HUES6 (cell line): ENCODE results near the gene EIF4EBP2.

Experiments used
- H3K27ac ChIP-seq: 2 replicates; pipeline ENCODE4 v1.7.0; 2013; ENCODE audit warnings: low read depth, mild to moderate bottlenecking, low read length, inconsistent platforms
- H3K27me3 ChIP-seq: 2 replicates; pipeline ENCODE4 v1.6.1; 2013; ENCODE audit warnings: low read length; ENCODE audit not compliant: control insufficient read depth, insufficient read depth
- H3K36me3 ChIP-seq: 2 replicates; pipeline ENCODE4 v1.6.1; 2013; ENCODE audit warnings: low read length; ENCODE audit not compliant: control insufficient read depth, insufficient read depth
- H3K4me1 ChIP-seq: 2 replicates; pipeline ENCODE4 v1.6.1; 2013; ENCODE audit warnings: low read length; ENCODE audit not compliant: control insufficient read depth, insufficient read depth
- H3K4me3 ChIP-seq: 2 replicates; pipeline ENCODE4 v1.5.1; 2013; ENCODE audit warnings: low read depth, low read length
- H3K9ac ChIP-seq: one replicate; pipeline ENCODE4 v1.6.1; 2013; ENCODE audit warnings: mild to moderate bottlenecking, low read length
- H3K9me3 ChIP-seq: 2 replicates; pipeline ENCODE4 v1.6.1; 2013; ENCODE audit warnings: low read depth, low read length; ENCODE audit not compliant: control insufficient read depth, insufficient read depth

Gene EIF4EBP2

GRCh38 chr10:70404036-70404786 lies at the start of gene EIF4EBP2:
EIF4EBP2 (plus strand) TSS chr10:70404145; CDS start chr10:70404402, 257 bp downstream.
- Histone ChIP-seq H3K9ac (peak within 1 kb of the TSS; percentile 91), H3K9me3 (peaks cover 10% of the 10 kb centered on the region; the same call in 1 of the 2 replicates), H3K27me3 (no peaks in the 10 kb centered on the region), H3K36me3 (peaks cover 17% of the 10 kb centered on the region), H3K27ac (peak within 1 kb of the TSS; percentile 86; the same call in 1 of the 2 replicates), H3K4me1 (peaks cover 17% of the 10 kb centered on the region), H3K4me3 (peak within 1 kb of the TSS; percentile 81)

- Histone ChIP-seq H3K9ac (no peak overlapping the region), H3K36me3 (no peaks in the 10 kb centered on the region), H3K9me3 (no peaks in the 10 kb centered on the region), H3K4me1 (peaks cover 2% of the 10 kb centered on the region; the same call in 1 of the 2 replicates), H3K27me3 (no peaks in the 10 kb centered on the region), H3K4me3 (no peak overlapping the region), H3K27ac (no peak overlapping the region)
Measured at GRCh38 chr10:70354556-70354955, 49.4 kb upstream of the EIF4EBP2 start.

GRCh38 chr10:70355051-70356021 lies 48.6 kb upstream of the EIF4EBP2 start:
- Histone ChIP-seq H3K27ac (no peak overlapping the region), H3K9ac (no peak overlapping the region), H3K36me3 (no peaks in the 10 kb centered on the region), H3K27me3 (no peaks in the 10 kb centered on the region), H3K9me3 (no peaks in the 10 kb centered on the region), H3K4me3 (no peak overlapping the region), H3K4me1 (peaks cover 2% of the 10 kb centered on the region; the same call in 1 of the 2 replicates)

GRCh38 chr10:70357565-70357964 lies 46.4 kb upstream of the EIF4EBP2 start:
- H3K4me1 ChIP-seq, result peaks cover 2% of the 10 kb centered on the region; the same call in 1 of the 2 replicates
- H3K9me3 ChIP-seq, result no peaks in the 10 kb centered on the region
- no peak overlapping the region for H3K4me3 ChIP-seq
- H3K27ac ChIP-seq, result no peak overlapping the region
- no peaks in the 10 kb centered on the region for H3K27me3 ChIP-seq
- no peak overlapping the region for H3K9ac ChIP-seq
- H3K36me3 ChIP-seq, result no peaks in the 10 kb centered on the region

- Histone ChIP-seq H3K27me3 (no peaks in the 10 kb centered on the region), H3K27ac (no peak overlapping the region), H3K9me3 (no peaks in the 10 kb centered on the region), H3K4me3 (no peak overlapping the region), H3K36me3 (no peaks in the 10 kb centered on the region), H3K4me1 (peaks cover 2% of the 10 kb centered on the region; the same call in 1 of the 2 replicates), H3K9ac (no peak overlapping the region)
Measured at GRCh38 chr10:70358446-70358845, 45.5 kb upstream of the EIF4EBP2 start.

GRCh38 chr10:70359017-70359550 lies 44.9 kb upstream of the EIF4EBP2 start:
- no peak overlapping the region for H3K4me3 ChIP-seq
- H3K4me1 ChIP-seq, result peaks cover 6% of the 10 kb centered on the region
- H3K9ac ChIP-seq, result no peak overlapping the region
- H3K9me3 ChIP-seq, result no peaks in the 10 kb centered on the region
- no peak overlapping the region for H3K27ac ChIP-seq
- H3K27me3 ChIP-seq, result no peaks in the 10 kb centered on the region
- H3K36me3 ChIP-seq, result no peaks in the 10 kb centered on the region

GRCh38 chr10:70360215-70360614 lies 43.7 kb upstream of the EIF4EBP2 start:
- Histone ChIP-seq H3K36me3 (no peaks in the 10 kb centered on the region), H3K27me3 (no peaks in the 10 kb centered on the region)

GRCh38 chr10:70362328-70362727 lies 41.6 kb upstream of the EIF4EBP2 start:
- no peaks in the 10 kb centered on the region for H3K9me3 ChIP-seq
- H3K36me3 ChIP-seq, result no peaks in the 10 kb centered on the region
- H3K27me3 ChIP-seq, result no peaks in the 10 kb centered on the region
- H3K4me1 ChIP-seq, result peaks cover 10% of the 10 kb centered on the region
- H3K27ac ChIP-seq, result no peak overlapping the region
- no peak overlapping the region for H3K4me3 ChIP-seq
- no peak overlapping the region for H3K9ac ChIP-seq

More at GRCh38 chr10:70360215-70360614, 43.7 kb upstream of the EIF4EBP2 start:
- H3K4me1 ChIP-seq, result peaks cover 12% of the 10 kb centered on the region
- H3K9ac ChIP-seq, result no peak overlapping the region
- no peaks in the 10 kb centered on the region for H3K9me3 ChIP-seq
- no peak overlapping the region for H3K4me3 ChIP-seq
- no peak overlapping the region for H3K27ac ChIP-seq

GRCh38 chr10:70363292-70363691 lies 40.7 kb upstream of the EIF4EBP2 start:
- peaks cover 10% of the 10 kb centered on the region for H3K4me1 ChIP-seq
- H3K36me3 ChIP-seq, result no peaks in the 10 kb centered on the region
- no peak overlapping the region for H3K4me3 ChIP-seq
- no peaks in the 10 kb centered on the region for H3K27me3 ChIP-seq
- H3K9me3 ChIP-seq, result no peaks in the 10 kb centered on the region
- no peak overlapping the region for H3K27ac ChIP-seq
- H3K9ac ChIP-seq, result no peak overlapping the region

- peak overlapping the region; percentile 16; the same call in 1 of the 2 replicates for H3K27ac ChIP-seq
- peak overlapping the region; percentile 12 for H3K9ac ChIP-seq
Measured at GRCh38 chr10:70363971-70364771, 39.8 kb upstream of the EIF4EBP2 start.

More at GRCh38 chr10:70363971-70364771, 39.8 kb upstream of the EIF4EBP2 start:
- Histone ChIP-seq H3K4me1 (peaks cover 14% of the 10 kb centered on the region), H3K4me3 (no peak overlapping the region), H3K36me3 (no peaks in the 10 kb centered on the region), H3K9me3 (no peaks in the 10 kb centered on the region), H3K27me3 (no peaks in the 10 kb centered on the region)
